Activated CD4-positive, alpha-beta T cell treated with anti-CD3 and anti-CD28 coated beads for 36 hours (primary cell): ENCODE measurements around the gene LIN28B. TPM values are rescaled to one million over a fixed set of nuclear protein-coding genes. Genes with fewer than 3 reads are reported as not detected.
"Not testable (repeated sequence)": the region's sequence is repeated elsewhere in the genome, so short reads cannot be mapped to it uniquely, and the experiment has no call there.

Experiments used
- ATAC-seq: fragments of 200-7000 bp; cut with Tn5 transposase; one replicate; pipeline ENCODE4 v1.10.0; 2021; ENCODE audit warnings: mild to moderate bottlenecking, moderate library complexity
- CTCF ChIA-PET: fragments of 350-600 bp; sonication (Branson Sonifier 250); formaldehyde crosslinking; loops from one replicate; lab custom pipeline; 2021; ENCODE audit warnings: antibody characterized with exemption; lab: Charles Lee
- POLR2A ChIA-PET: fragments of 350-600 bp; sonication (Branson Sonifier 250); formaldehyde crosslinking; loops from one replicate; lab custom pipeline; 2021; ENCODE audit warnings: antibody characterized with exemption, inconsistent platforms; lab: Charles Lee
- DNase-seq: peaks from one replicate; pipeline ENCODE4 v3.0.0-alpha.2; 2020
- H3K27ac Mint-ChIP-seq: one replicate; pipeline ENCODE4 v1.8.0; 2021; ENCODE audit warnings: mixed read lengths
- H3K27me3 Mint-ChIP-seq: one replicate; pipeline ENCODE4 v1.8.0; 2021; ENCODE audit warnings: mixed read lengths
- H3K36me3 Mint-ChIP-seq: one replicate; pipeline ENCODE4 v1.8.0; 2021; ENCODE audit warnings: low read depth, mixed read lengths
- H3K4me1 Mint-ChIP-seq: one replicate; pipeline ENCODE4 v1.8.0; 2021; ENCODE audit warnings: mixed read lengths
- H3K4me3 Mint-ChIP-seq: one replicate; pipeline ENCODE4 v1.8.0; 2021; ENCODE audit warnings: mild to moderate bottlenecking, moderate library complexity, mixed read lengths
- H3K9me3 Mint-ChIP-seq: one replicate; pipeline ENCODE4 v1.8.0; 2021; ENCODE audit warnings: low read depth, mixed read lengths
- intact Hi-C, 2 experiments: fragments of 100-400 bp; cut with DNase I in 1 of 2; cut with micrococcal nuclease in 1 of 2; formaldehyde crosslinking; loops; one replicate each; pipeline versions ENCODE4 v1.14.2 to v1.15.1; 2022 to 2024; cut with DNase I, micrococcal nuclease
- total RNA-seq, 2 experiments: library from RNA; stranded (reverse); gene quantifications; one replicate each; pipeline ENCODE4 v1.2.3, GENCODE V29; 2021

LIN28B gene
- total RNA-seq, 2 experiments from 2014 or later = not detected

DNA sequence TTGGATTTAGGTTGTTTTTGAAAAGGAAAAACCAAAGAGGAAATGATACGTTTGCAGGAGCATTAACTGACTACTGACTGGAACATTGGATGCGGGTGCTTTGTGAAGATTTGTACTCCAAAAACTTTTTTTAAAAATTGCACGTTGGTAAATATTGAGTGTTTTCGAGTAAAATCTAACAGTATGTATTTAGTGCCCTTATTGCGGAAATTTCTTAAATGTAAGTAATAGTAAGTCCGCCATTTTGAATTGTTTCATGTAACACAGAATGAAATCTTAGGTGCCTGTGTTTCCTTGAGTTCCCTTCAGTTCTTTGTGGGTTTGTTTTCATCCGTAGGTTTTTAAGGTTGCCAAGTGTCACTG is 15.2 kb upstream of the LIN28B start:
- no peak overlapping the region for H3K27ac Mint-ChIP-seq
- intact Hi-C loops = loop anchor here (1.0 to 10.0 kb wide), 7 partner anchors 17 to 463 kb away; partner anchors contain the start of genes HACE1 (in 1 of the 2) and PREP (in 1 of the 2)
- CTCF ChIA-PET = interaction anchor here (1.4 to 1.5 kb wide), 2 partner anchors 42 to 136 kb away, joined by 3 to 5 read pairs; no protein-coding TSS in a partner anchor

DNA sequence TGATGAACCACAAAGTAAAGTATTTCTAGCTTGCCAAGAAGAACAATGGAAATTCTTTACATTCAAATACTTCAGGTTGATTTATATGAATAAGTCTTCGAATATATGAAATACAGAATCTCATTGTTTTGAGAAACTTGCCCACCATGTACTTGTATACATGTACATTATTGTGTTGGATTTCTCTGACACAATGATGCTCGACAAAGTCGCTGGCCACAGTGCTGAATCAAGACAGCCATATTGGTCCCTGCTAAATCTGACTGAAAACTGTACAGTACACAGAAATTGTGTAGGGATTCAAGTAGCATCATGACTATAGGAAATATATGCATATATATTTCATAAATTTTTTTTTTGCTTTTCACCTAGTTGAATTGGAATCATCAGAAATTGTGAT is 13.1 kb upstream of the LIN28B start:
- no peak overlapping the region for H3K27ac Mint-ChIP-seq
- peaks cover 8% of the 10 kb centered on the region for H3K4me1 Mint-ChIP-seq
- peaks cover 31% of the 10 kb centered on the region for H3K27me3 Mint-ChIP-seq
- ChIA-PET CTCF (interaction anchor here (0.6 to 1.0 kb wide), 3 partner anchors 11 to 393 kb away, joined by 3 read pairs; no protein-coding TSS in a partner anchor), POLR2A (no interaction called here)
- DNase-seq (peak; percentile 27), ATAC-seq (no peak)
- no peak overlapping the region for H3K4me3 Mint-ChIP-seq
- H3K36me3 Mint-ChIP-seq = peaks cover 2% of the 10 kb centered on the region
- intact Hi-C loops = loop anchor here (5.0 to 10.0 kb wide), 3 partner anchors 134 to 461 kb away; partner anchors contain the start of gene PREP (in 1 of the 2)
- H3K9me3 Mint-ChIP-seq = no peaks in the 10 kb centered on the region

More for the DNA sequence above, 15.2 kb upstream of the LIN28B start:
- peaks cover 8% of the 10 kb centered on the region for H3K4me1 Mint-ChIP-seq
- H3K27me3 Mint-ChIP-seq = peaks cover 33% of the 10 kb centered on the region
- peaks cover 2% of the 10 kb centered on the region for H3K36me3 Mint-ChIP-seq
- ATAC-seq = no peak
- peak overlapping the region; percentile 65 for H3K4me3 Mint-ChIP-seq
- no peak for DNase-seq
- POLR2A ChIA-PET = no interaction called here
- no peaks in the 10 kb centered on the region for H3K9me3 Mint-ChIP-seq

DNA sequence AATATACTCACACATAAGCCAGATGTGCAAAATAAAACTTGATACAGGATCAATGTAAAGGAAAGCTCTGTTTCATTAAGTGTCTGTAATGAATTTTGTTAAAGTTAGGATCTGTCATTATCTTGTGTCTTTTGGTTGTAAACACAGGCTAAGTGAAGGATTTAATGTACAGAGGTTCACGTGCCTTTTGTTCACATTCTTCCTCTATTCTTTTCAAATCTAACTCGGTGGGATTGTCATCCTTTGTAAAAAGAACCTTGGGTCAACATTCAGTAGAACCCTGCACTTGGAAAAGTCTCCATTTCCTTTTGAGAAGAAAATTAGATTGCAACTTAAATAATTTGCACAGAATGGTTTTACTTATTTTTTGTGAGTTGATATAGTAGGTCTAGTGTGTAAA is 7.7 kb upstream of the LIN28B start:
- Mint-ChIP-seq H3K27me3 (peaks cover 37% of the 10 kb centered on the region), H3K4me1 (no peaks in the 10 kb centered on the region), H3K9me3 (no peaks in the 10 kb centered on the region), H3K4me3 (no peak overlapping the region), H3K36me3 (no peaks in the 10 kb centered on the region), H3K27ac (no peak overlapping the region)
- intact Hi-C loops = loop anchor here in 1 of 2 experiments (10.0 kb wide), 2 partner anchors 264 to 456 kb away; partner anchors contain the start of gene PREP
- ChIA-PET POLR2A (no interaction called here), CTCF (interaction anchor here (0.5 kb wide), 1 partner anchor 20 kb away, joined by 3 read pairs; no protein-coding TSS in a partner anchor)
- ATAC-seq = no peak
- DNase-seq = no peak

DNA sequence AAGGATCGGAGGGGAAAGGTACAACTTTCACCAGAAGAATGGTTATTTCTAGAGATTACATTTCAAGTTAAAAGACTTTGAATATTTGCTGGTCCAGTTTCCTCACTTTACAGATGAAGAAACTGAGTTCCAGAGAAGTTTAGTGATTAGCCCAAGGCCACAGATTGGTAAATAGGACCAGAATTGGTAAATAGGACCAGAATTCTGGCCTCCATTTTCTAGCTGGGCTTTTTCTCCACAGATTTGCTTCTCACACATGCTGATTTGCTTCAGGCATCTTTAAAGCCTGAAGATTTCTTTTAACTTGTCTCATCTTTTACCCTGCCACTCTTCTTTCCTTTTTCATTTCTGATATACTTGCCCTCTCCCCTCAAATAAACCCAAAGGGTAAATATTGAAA is 5.2 kb upstream of the LIN28B start:
- intact Hi-C loops = no loop called here
- peaks cover under 1% of the 10 kb centered on the region for H3K4me1 Mint-ChIP-seq
- POLR2A ChIA-PET = no interaction called here
- ATAC-seq = no peak
- H3K4me3 Mint-ChIP-seq = no peak overlapping the region
- H3K36me3 Mint-ChIP-seq = peaks cover 3% of the 10 kb centered on the region
- H3K27ac Mint-ChIP-seq = no peak overlapping the region
- peaks cover 52% of the 10 kb centered on the region for H3K27me3 Mint-ChIP-seq
- CTCF ChIA-PET = interaction anchor here (0.7 to 0.9 kb wide), 2 partner anchors 15 to 459 kb away, joined by 3 read pairs; no protein-coding TSS in a partner anchor
- no peak for DNase-seq
- H3K9me3 Mint-ChIP-seq = peaks cover 3% of the 10 kb centered on the region

DNA sequence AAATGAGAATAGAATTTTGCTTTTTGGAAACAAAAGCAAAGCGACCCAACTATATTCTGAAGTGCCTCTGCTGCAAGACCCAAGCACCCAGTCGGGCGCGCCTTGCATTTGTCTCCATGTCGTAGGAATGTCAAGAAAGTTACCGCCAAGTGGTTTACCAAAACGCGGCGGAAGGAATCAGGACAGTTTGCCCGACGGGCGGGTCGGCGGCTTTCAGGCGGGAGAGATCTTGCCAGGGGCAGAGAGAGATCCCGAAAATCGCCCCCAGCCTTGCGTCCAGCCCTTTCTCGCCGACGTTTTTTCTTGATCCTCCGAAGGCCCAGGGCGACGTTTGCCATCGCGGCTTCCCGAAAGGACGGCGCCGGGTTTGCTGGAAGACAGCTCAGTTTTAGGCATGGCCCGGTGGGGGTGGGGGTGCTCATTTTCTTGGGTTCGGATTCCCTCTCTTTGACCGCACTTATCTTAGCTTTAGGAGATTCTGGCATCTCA is 4.0 kb upstream of the LIN28B start:
- peak; percentile 6 for DNase-seq
- ATAC-seq = no peak
- H3K27ac Mint-ChIP-seq = no peak overlapping the region
- no peak overlapping the region for H3K4me3 Mint-ChIP-seq
- peaks cover 62% of the 10 kb centered on the region for H3K27me3 Mint-ChIP-seq
- ChIA-PET POLR2A (interaction anchor here (0.5 kb wide), 1 partner anchor 9 kb away, joined by 5 read pairs; no protein-coding TSS in a partner anchor), CTCF (interaction anchor here (0.8 kb wide), 1 partner anchor 37 kb away, joined by 3 read pairs; no protein-coding TSS in a partner anchor)
- peaks cover 12% of the 10 kb centered on the region for H3K4me1 Mint-ChIP-seq
- peaks cover 3% of the 10 kb centered on the region for H3K9me3 Mint-ChIP-seq
- H3K36me3 Mint-ChIP-seq = peaks cover 3% of the 10 kb centered on the region
- intact Hi-C loops = no loop called here

DNA sequence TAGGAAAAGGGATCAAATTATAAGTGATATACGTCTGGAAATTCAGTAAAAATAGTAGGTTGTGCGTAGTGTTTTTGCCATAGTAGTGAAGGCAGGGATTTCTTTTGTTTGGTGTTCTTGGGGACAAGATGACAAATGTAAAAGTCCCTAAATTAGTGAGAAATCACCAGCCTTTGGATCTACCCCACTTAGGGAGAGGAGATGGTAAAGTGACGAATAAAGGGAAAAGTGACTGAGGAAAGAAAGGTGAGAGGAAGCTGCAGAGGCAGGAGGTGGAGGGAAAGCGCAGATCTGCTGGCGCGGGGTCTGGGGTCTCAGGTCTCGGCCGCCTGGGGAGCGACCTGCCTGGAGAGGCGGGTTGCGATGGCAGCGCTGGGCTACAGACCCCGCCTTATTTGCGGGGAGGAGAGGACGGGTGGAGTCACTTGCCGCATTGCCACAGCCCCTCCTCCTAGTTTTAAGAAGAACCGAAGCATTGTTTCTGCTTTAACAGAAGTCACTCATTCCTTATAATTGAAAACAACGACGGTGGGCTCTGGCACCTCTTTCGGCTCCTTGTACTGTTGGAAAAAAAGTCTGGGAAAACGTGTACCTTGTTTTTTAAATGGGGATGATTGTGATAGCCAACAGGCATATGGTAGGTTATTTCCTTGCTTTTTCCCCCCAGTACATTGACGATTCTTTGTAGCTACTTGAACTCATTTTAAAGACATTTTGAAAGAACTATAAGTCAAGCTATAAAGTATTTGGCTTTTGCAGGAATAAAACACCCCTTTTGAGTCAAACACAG is 3.3 kb upstream of the LIN28B start:
- DNase-seq = peak; percentile 8
- POLR2A ChIA-PET, H3K27ac Mint-ChIP-seq, H3K36me3 Mint-ChIP-seq, H3K4me3 Mint-ChIP-seq, intact Hi-C loops, ATAC-seq, H3K9me3 Mint-ChIP-seq: not testable (repeated sequence)
- Mint-ChIP-seq H3K4me1 (peaks cover 15% of the 10 kb centered on the region), H3K27me3 (peaks cover 66% of the 10 kb centered on the region)
- CTCF ChIA-PET = interaction anchor here (0.8 kb wide), 1 partner anchor 36 kb away, joined by 3 read pairs; no protein-coding TSS in a partner anchor

DNA sequence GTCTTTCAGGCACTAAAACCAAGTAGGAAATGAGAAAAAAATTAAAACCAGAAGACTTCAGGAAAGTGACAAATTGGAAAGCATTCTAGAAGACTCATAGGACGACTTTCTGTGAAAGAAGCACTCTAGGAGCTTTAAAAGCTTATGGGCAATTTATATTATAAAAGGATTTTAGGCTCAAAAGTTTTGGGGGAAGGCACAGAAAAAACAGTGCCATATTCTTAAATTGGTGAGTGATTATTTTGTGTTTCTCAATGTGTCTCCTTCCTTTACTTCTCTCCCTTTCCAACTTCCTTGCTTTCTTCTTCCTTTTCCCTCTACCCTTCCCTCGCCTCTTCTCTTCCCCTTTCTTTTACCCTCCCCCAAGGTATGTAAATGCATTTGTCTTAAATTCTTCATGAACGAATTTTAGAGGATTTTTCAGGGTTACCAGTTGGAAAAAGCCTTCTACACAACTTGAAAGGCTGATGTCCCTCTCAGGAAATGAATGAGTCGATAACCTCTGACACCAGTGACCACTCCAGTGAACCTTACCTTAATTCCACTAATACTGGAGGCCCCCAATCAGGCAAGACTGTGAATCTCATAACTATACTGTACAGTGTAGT is 2.6 kb upstream of the LIN28B start:
- ChIA-PET CTCF (interaction anchor here (0.6 kb wide), 1 partner anchor 1833 kb away, joined by 3 read pairs; no protein-coding TSS in a partner anchor), POLR2A (no interaction called here)
- DNase-seq (no peak), ATAC-seq (no peak)
- Mint-ChIP-seq H3K27me3 (peaks cover 67% of the 10 kb centered on the region), H3K36me3 (peaks cover 3% of the 10 kb centered on the region), H3K9me3 (peaks cover 3% of the 10 kb centered on the region), H3K4me3 (no peak overlapping the region), H3K27ac (no peak overlapping the region), H3K4me1 (peaks cover 15% of the 10 kb centered on the region)
- intact Hi-C loops = no loop called here

DNA sequence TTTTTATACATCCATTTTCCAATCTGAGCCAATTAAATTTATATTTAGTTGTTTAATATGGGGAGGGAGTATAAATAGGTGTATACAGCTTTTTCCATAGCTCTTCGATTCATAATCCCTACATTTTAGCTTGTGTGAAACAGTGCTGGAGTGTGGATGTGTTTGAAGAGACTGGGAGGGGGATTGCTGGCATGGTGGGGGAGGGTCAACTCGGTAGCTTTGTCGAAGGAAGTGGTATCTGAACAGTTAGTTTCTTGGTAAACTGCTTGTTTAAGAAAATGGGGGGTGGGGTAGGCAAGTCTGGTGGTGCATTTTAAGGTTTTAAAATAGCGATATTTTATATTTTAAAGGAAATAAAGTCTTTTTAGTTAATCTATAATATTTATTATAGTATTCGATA is 1.4 kb upstream of the LIN28B start:
- Mint-ChIP-seq H3K36me3 (peaks cover 3% of the 10 kb centered on the region), H3K9me3 (peaks cover 3% of the 10 kb centered on the region), H3K4me3 (no peak overlapping the region), H3K4me1 (peaks cover 15% of the 10 kb centered on the region), H3K27ac (no peak overlapping the region), H3K27me3 (peaks cover 63% of the 10 kb centered on the region)
- ChIA-PET CTCF (interaction anchor here (0.8 kb wide), 2 partner anchors 11 to 139 kb away, joined by 3 read pairs; no protein-coding TSS in a partner anchor), POLR2A (no interaction called here)
- DNase-seq (no peak), ATAC-seq (no peak)
- intact Hi-C loops = no loop called here

DNA sequence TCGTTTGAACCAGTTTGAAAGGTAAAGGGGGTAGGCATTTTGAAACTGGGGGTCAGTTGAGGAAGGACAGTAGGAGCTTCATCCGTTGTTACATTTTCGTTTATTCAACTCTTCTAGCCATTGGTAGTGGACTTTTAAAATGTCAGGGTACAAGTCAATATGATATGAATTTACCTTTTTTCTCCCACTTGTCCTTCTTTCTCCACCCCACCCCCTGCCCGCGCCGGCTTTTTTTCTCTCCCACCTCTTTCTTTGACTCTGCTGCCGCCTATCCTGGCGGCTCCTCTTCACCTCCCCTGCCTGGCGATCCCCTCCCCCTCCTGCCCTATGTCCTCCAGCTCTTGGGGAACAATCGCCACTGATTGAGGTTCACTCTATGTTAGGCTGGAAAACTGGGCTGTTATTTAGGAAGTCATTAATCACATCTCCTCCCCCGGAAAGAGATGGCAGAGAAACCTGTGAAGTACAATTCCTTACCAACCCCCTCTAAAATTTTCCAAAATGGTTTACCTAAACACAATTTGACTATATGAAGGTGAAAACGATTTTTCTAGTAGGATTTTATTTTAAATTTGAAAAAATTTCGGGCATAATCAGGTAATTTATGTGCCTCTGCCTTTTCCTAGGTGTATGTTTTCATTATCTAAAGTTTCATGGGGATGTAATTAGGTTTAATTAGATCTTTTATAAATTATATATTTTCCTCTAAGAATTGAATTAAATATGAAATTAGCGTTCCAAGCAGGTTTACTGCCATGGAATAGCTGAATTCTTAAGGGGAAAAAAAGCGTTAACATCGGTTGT is 778 bp upstream of the LIN28B start:
- Mint-ChIP-seq H3K9me3 (peaks cover 3% of the 10 kb centered on the region), H3K4me3 (no peak overlapping the region), H3K27me3 (peaks cover 61% of the 10 kb centered on the region), H3K4me1 (peaks cover 15% of the 10 kb centered on the region), H3K27ac (no peak overlapping the region), H3K36me3 (peaks cover 3% of the 10 kb centered on the region)
- DNase-seq (peak; percentile 5), ATAC-seq (no peak)
- intact Hi-C loops = no loop called here
- ChIA-PET POLR2A (no interaction called here), CTCF (interaction anchor here (0.8 kb wide), 1 partner anchor 139 kb away, joined by 3 read pairs; no protein-coding TSS in a partner anchor)

DNA sequence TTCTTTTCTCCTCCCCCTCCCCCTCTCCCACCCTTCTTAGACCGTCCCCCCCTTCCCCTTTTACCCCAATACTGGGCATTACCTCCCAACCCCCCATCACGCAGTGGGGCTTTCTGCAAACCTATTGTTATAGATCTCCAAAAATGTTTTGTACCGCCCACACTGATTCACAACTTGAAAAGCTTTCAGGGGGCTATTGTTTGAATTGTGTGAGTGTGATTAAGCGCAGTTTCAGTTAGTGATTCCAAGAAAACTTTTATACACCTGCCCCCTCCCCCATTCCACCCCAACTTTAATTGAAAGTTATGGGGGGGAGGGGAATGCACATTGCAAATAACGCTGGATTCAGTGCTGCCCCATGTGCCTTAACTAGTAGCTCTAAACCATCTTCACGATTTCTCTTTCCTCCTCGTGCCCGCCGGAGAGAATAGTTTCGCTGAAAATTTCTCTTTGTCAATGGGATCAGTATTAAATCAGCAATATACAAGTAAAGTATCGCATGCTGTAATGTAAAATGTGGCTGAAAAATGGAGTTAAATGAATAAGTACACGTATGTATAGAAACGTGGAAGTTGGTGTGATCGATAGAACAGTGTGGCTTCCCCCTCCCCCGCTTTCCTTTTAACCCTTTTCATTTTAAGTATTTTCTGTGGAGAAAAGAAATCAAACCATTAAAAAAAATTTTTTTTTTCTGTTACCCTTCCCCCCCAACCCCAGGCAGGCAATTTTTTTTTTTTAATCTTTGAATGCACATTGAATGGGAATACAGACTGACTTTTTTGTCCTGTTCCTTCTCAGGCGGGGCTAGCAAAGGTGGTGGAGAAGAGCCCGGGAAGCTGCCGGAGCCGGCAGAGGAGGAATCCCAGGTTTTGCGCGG is 632 bp downstream of the LIN28B start:
- ATAC-seq (peak; percentile 30), DNase-seq (peak; percentile 15)
- POLR2A ChIA-PET = no interaction called here
- H3K4me1 Mint-ChIP-seq = peaks cover 15% of the 10 kb centered on the region
- intact Hi-C loops = loop anchor here in 1 of 2 experiments (1.0 kb wide), 1 partner anchor 16 kb away; no protein-coding TSS in a partner anchor
- CTCF ChIA-PET = interaction anchor here (0.8 kb wide), 1 partner anchor 472 kb away, joined by 3 read pairs; no protein-coding TSS in a partner anchor
- peak overlapping the region; percentile 33 for H3K4me3 Mint-ChIP-seq
- peaks cover 3% of the 10 kb centered on the region for H3K36me3 Mint-ChIP-seq
- H3K9me3 Mint-ChIP-seq = peaks cover 3% of the 10 kb centered on the region
- no peak overlapping the region for H3K27ac Mint-ChIP-seq
- H3K27me3 Mint-ChIP-seq = peaks cover 55% of the 10 kb centered on the region
